HepG2 (cell line): ENCODE data around the gene XPNPEP2. TPM values are rescaled to one million over a fixed set of nuclear protein-coding genes. Genes with fewer than 3 reads are reported as not detected.

Source experiments
- ATAC-seq: fragments of 200-7000 bp; cut with Tn5 transposase; 3 replicates; pipeline ENCODE4 v1.9.1; 2020; ENCODE audit warnings: mild to moderate bottlenecking, moderate library complexity
- BruUV-seq: library from RNA; stranded (reverse); fragments of 400-500 nt; replicated peaks from 2 replicates; lab custom pipeline; 2021; lab: Mats Ljungman, UMichigan
- CTCF ChIA-PET: fragments of 300-600 bp; formaldehyde crosslinking; extraction: SDS; loops from one replicate; lab custom pipeline; 2021; ENCODE audit warnings: low total read pairs, inconsistent platforms, low intra/inter-chr PET ratio; lab: Yijun Ruan, JAX
- POLR2A ChIA-PET: fragments of 350-600 bp; sonication (Branson Sonifier 250); formaldehyde crosslinking; loops from one replicate; lab custom pipeline; 2020; ENCODE audit warnings: antibody characterized with exemption, inconsistent platforms; lab: Yijun Ruan, JAX
- DNase-seq: peaks from one replicate; pipeline ENCODE4 v3.0.0-alpha.2; 2015; ENCODE audit warnings: low spot score
- FAIRE-seq: peaks from 3 replicates; lab custom pipeline; 2011; peaks lifted over from hg19 to GRCh38; lab: Jason Lieb, UNC
- H2AFZ ChIP-seq: one replicate; pipeline ENCODE4 v1.6.1; 2011; ENCODE audit warnings: low read length, inconsistent platforms
- H3K27ac ChIP-seq: fragments of 300-600 bp; 3 replicates; pipeline ENCODE4 v1.8.0; 2011; ENCODE audit warnings: mixed run types, mild to moderate bottlenecking, mixed read lengths, low read length, inconsistent platforms; ENCODE audit not compliant: insufficient read depth; ENCODE audit errors: extremely low read length
- H3K27me3 ChIP-seq, 2 experiments: fragments of 200-600 bp in 1 of 2; 2 replicates in 1 of 2; 3 replicates in 1 of 2; pipeline versions ENCODE4 v1.6.0 to v1.8.0; 2011; ENCODE audit warnings: low read length in 2 of 2, mild to moderate bottlenecking in 2 of 2, moderate library complexity in 2 of 2, inconsistent platforms in 1 of 2; ENCODE audit not compliant: insufficient read depth in 2 of 2, control insufficient read depth in 1 of 2
- H3K36me3 ChIP-seq, 2 experiments: fragments of 200-600 bp in 1 of 2; replicated peaks in 1 of 2; 2 replicates in 1 of 2; 3 replicates in 1 of 2; pipeline versions ENCODE4 v1.5.1 to v1.8.0; 2011; ENCODE audit warnings: low read length in 2 of 2, inconsistent platforms in 1 of 2; ENCODE audit not compliant: insufficient read depth in 2 of 2, control insufficient read depth in 1 of 2
- H3K4me1 ChIP-seq: 2 replicates; pipeline ENCODE4 v1.5.1; 2012; ENCODE audit warnings: low read length, inconsistent platforms; ENCODE audit not compliant: insufficient read depth
- H3K4me2 ChIP-seq: 2 replicates; pipeline ENCODE4 v1.6.0; 2011; ENCODE audit warnings: low read depth, low read length, inconsistent platforms
- H3K4me3 ChIP-seq, 3 experiments: fragments of 200-600 bp in 1 of 3; sonication (generic), shearing (Covaris generic) in 1 of 3; replicated peaks in 1 of 3; 2 replicates each; pipeline ENCODE4 v1.5.1; 2011 to 2016; ENCODE audit warnings: low read length in 3 of 3, inconsistent platforms in 2 of 3, low read depth in 2 of 3, mild to moderate bottlenecking in 2 of 3, control low read depth in 1 of 3, mixed read lengths in 1 of 3; ENCODE audit not compliant: insufficient read depth in 1 of 3
- H3K79me2 ChIP-seq: one replicate; pipeline ENCODE4 v1.6.1; 2011; ENCODE audit warnings: low read length, inconsistent platforms; ENCODE audit not compliant: insufficient read depth
- H3K9ac ChIP-seq: 2 replicates; pipeline ENCODE4 v1.6.0; 2011; ENCODE audit warnings: mild to moderate bottlenecking, low read depth, low read length, inconsistent platforms; ENCODE audit not compliant: insufficient read depth
- H3K9me3 ChIP-seq: 2 replicates; pipeline ENCODE4 v1.5.1; 2012; ENCODE audit warnings: mild to moderate bottlenecking, low read length
- H4K20me1 ChIP-seq: 2 replicates; pipeline ENCODE4 v1.6.0; 2011; ENCODE audit warnings: inconsistent platforms, mild to moderate bottlenecking, low read length, moderate library complexity; ENCODE audit not compliant: insufficient read depth
- EEA1 ChIP-seq: sonication (generic); formaldehyde crosslinking; IDR thresholded peaks from 2 replicates; pipeline ENCODE4 v1.5.1; 2020; ENCODE audit warnings: mild to moderate bottlenecking, missing genetic modification reagents, borderline replicate concordance
- FOXJ3 ChIP-seq: sonication (generic); formaldehyde crosslinking; IDR thresholded peaks from 2 replicates; pipeline ENCODE4 v1.4.0; 2020; ENCODE audit warnings: missing genetic modification reagents, mild to moderate bottlenecking, borderline replicate concordance
- GABPA ChIP-seq, 2 experiments: IDR thresholded peaks; 2 replicates each; pipeline ENCODE4 v1.6.1; 2011 to 2016; ENCODE audit warnings: low read depth in 2 of 2, low read length in 1 of 2, missing biosample characterization in 1 of 2, missing genetic modification characterization in 1 of 2
- HIC2 ChIP-seq: sonication (generic); formaldehyde crosslinking; IDR thresholded peaks from 2 replicates; pipeline ENCODE4 v1.9.0; 2022; ENCODE audit warnings: low read depth, missing genetic modification reagents
- ZNF280B ChIP-seq: sonication (generic); formaldehyde crosslinking; IDR thresholded peaks from 2 replicates; pipeline ENCODE4 v1.5.0; 2020; ENCODE audit warnings: missing genetic modification reagents, mild to moderate bottlenecking, borderline replicate concordance
- WGBS: methylation state at CpG from one replicate; pipeline ENCODE4 v1.1.6; 2017; ENCODE audit warnings: low lambda C conversion rate; 5-methylcytosine and 5-hydroxymethylcytosine counted together
- in situ Hi-C: cut with HindIII; loops from 2 replicates; pipeline ENCODE4 v1.10.0; 2017; ENCODE audit warnings: low pct_unique_long_range_greater_than_20kb; ENCODE audit not compliant: extremely low pct_ligation_motif_present
- intact Hi-C: fragments of 100-400 bp; cut with micrococcal nuclease; formaldehyde crosslinking; loops from one replicate; pipeline ENCODE4 v1.10.0; 2022; ENCODE audit not compliant: unreplicated experiment
- polyA plus RNA-seq, 8 experiments: library from polyadenylated mRNA; depleted of rRNA in 3 of 8; stranded (reverse) in 7 of 8; unstranded in 1 of 8; fragments of >200 nt; fragmentation: Illumina TruSeq in 4 of 8; extraction: Trizol in 4 of 8; gene quantifications; 2 replicates each; pipeline versions ENCODE4 v1.2.1 to v1.2.3, GENCODE V29; 2011 to 2016; ENCODE audit warnings: low read depth in 4 of 8, missing spikeins in 1 of 8, mixed read lengths in 1 of 8; ENCODE audit not compliant: insufficient read depth in 1 of 8
- total RNA-seq, 5 experiments: library from RNA; depleted of rRNA; stranded (reverse); fragments of >200 nt; fragmentation: Illumina TruSeq; extraction: Trizol; gene quantifications; 2 replicates each; pipeline ENCODE4 v1.2.3, GENCODE V29; 2016; ENCODE audit warnings: low read depth in 1 of 5

XPNPEP2 gene
- total and polyA plus RNA-seq, 2 of the 13 experiments (the other 11 are each of a cell fraction or from before 2014, with no cell fraction given) = 1.1 to 1.8 TPM

- H3K4me1 ChIP-seq = no peaks in the 10 kb centered on the region
- intact Hi-C loops (no loop called here), in situ Hi-C loops (no loop called here)
- TF ChIP-seq GABPA (IDR thresholded peaks at IDR 0.05; ENCODE audit: low read depth, low read length) = no peak
- no peak for TF ChIP-seq GABPA (CRISPR knock-in tag; IDR thresholded peaks at IDR 0.05; ENCODE audit: low read depth)
- TF ChIP-seq FOXJ3 (CRISPR knock-in tag) = no peak
- no peak for TF ChIP-seq HIC2
- no peak for TF ChIP-seq EEA1
- TF ChIP-seq ZNF280B (CRISPR knock-in tag) = no peak
- H4K20me1 ChIP-seq = no peaks in the 10 kb centered on the region
- no peak overlapping the region for H3K4me2 ChIP-seq
- 3% methylated on average over 4 of the region's 7 CpGs for WGBS
- H2AFZ ChIP-seq = no peak overlapping the region
- H3K79me2 ChIP-seq = no peaks in the 10 kb centered on the region
- no peak overlapping the region for H3K27ac ChIP-seq
- H3K4me3 ChIP-seq = no peak overlapping the region
- DNase-seq = no peak
- ATAC-seq = no peak
- ChIA-PET CTCF (no interaction called here), POLR2A (no interaction called here)
- BruUV-seq = no TSS peak
- no peaks in the 10 kb centered on the region for H3K36me3 ChIP-seq
- H3K9me3 ChIP-seq = no peaks in the 10 kb centered on the region
- no peak overlapping the region for H3K9ac ChIP-seq
- no peaks in the 10 kb centered on the region for H3K27me3 ChIP-seq
- no peak for FAIRE-seq
Measured at GRCh38 chrX:129706400-129707072, 32.2 kb upstream of the XPNPEP2 start.
